NT2/D1 (cell line): ENCODE measurements around the gene MINK1.

Experiments used
- SUZ12 ChIP-seq: IDR thresholded peaks from 2 replicates; pipeline ENCODE4 v1.6.1; 2011; ENCODE audit not compliant: insufficient read length, insufficient read depth; ENCODE audit errors: extremely low read depth
- YY1 ChIP-seq: IDR thresholded peaks from 2 replicates; pipeline ENCODE4 v1.6.1; 2011; ENCODE audit not compliant: insufficient read length, insufficient read depth
- ZNF274 ChIP-seq: IDR thresholded peaks from 2 replicates; pipeline ENCODE4 v1.6.1; 2011; ENCODE audit warnings: mild to moderate bottlenecking, low read depth, low read length

- TF ChIP-seq ZNF274, result no peak
- no peak for TF ChIP-seq SUZ12
- no peak for TF ChIP-seq YY1
Observed at GRCh38 chr17:4887581-4887980, 54.4 kb downstream of the MINK1 start.
